SH-SY5Y (cell line): ENCODE data around the gene PSMB2.

Experiments
- GATA2 ChIP-seq: IDR thresholded peaks from 2 replicates; pipeline ENCODE4 v1.6.1; 2011; ENCODE audit warnings: mild to moderate bottlenecking, low read depth, low read length
- GATA3 ChIP-seq: IDR thresholded peaks from 2 replicates; pipeline ENCODE4 v1.6.1; 2011; ENCODE audit warnings: low read depth, mild to moderate bottlenecking, low read length, moderate library complexity

GRCh38 chr1:35559317-35559944, 81.9 kb downstream of the PSMB2 start:
- no peak for TF ChIP-seq GATA2
- TF ChIP-seq GATA3 = no peak
